ENCODE data around the gene RHEB.

RHEB gene

DNA sequence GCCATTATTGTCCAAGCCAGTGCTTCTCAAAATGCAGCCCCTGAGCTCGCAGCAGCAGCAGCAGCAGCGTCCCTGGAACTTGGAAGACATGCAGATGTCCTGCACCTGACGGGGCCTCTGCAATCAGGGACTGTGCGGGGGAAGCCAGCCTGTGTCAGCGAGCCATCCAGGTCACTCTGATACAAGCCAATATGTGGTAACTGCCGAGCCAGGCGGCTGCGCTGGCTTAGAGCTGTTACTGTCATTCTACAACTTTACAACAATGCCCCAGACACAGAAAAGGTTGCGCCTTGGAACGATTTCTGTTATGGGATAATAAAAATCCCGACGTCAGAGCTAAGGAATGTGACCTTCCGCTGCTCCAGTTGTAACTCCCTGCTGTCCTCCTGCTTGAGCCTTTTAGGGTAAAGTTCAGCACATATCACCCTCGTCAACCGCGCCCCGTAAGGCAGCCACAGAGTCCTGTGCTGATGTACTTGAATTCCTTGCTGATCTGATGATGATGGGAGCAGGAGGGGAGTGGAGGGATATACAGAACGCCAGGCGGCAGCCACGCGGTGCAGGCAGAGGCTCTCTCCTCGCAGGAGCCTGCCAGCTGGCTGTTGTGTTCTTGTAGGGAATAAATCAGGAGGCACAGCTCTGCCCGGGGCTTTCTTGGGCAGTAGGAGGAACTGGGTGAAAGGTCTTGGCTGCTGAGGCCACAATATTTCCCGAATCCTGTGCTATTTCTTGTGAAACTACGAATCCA lies 59.8 kb downstream of the RHEB start:
- Mint-ChIP-seq H3K4me3 (no peak overlapping the region), H3K9me3 (peaks cover 27% of the 10 kb centered on the region), H3K36me3 (ENCODE audit: low read depth) (peaks cover 23% of the 10 kb centered on the region), H3K27ac (no peak overlapping the region), H3K27me3 (no peaks in the 10 kb centered on the region), H3K4me1 (ENCODE audit: low read depth) (peaks cover 1% of the 10 kb centered on the region)
- no peak for DNase-seq

DNA sequence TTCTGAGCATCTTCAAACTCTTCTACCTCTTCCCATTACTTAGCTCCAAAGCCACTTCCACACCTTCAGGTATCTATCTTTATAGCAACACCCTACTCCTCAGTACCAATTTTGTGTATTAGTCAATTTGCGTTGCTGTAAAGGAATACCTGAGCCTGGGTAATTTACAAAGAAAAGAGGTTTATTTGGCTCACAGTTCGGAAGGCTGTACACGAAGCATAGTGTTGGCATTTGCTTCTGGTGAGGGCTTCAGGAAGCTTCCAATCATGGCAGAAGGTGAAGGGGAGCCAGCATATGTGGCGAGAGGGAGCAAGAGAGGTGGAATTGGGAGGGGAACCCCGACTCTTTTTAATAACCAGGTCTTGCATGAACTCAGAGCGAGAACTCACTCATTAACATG lies 62.2 kb downstream of the RHEB start:
- H3K4me3 Mint-ChIP-seq: no peak overlapping the region
- H3K27me3 Mint-ChIP-seq: no peaks in the 10 kb centered on the region
- H3K36me3 Mint-ChIP-seq (ENCODE audit: low read depth): peaks cover 2% of the 10 kb centered on the region
- H3K4me1 Mint-ChIP-seq (ENCODE audit: low read depth): peaks cover 1% of the 10 kb centered on the region
- no peak for DNase-seq
- peaks cover 11% of the 10 kb centered on the region for H3K9me3 Mint-ChIP-seq
- H3K27ac Mint-ChIP-seq: no peak overlapping the region

DNA sequence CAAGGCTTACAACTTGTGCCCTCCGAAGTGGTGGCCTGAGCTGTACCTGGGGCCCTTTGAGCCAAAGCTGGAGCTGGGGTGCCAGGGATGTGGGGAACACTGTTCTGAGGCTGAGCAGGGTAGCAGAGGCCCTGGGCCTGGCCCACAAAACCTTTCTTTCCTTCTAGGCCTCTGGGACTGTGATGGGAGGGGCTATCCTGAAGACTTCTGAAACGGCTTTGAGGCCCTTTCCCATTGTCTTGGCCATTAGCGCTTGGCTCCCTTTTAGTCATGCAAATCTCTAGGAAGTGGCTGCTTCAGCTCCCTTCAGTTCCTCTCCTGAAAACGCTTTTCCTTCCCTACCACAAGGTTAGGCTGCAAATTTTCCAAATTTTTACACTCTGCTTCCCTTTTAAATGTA lies 62.9 kb downstream of the RHEB start:
- Mint-ChIP-seq H3K27me3 (no peaks in the 10 kb centered on the region), H3K27ac (no peak overlapping the region), H3K4me1 (ENCODE audit: low read depth) (peaks cover 1% of the 10 kb centered on the region), H3K4me3 (no peak overlapping the region), H3K36me3 (ENCODE audit: low read depth) (no peaks in the 10 kb centered on the region), H3K9me3 (peaks cover 3% of the 10 kb centered on the region)
- DNase-seq: peak; percentile 17

DNA sequence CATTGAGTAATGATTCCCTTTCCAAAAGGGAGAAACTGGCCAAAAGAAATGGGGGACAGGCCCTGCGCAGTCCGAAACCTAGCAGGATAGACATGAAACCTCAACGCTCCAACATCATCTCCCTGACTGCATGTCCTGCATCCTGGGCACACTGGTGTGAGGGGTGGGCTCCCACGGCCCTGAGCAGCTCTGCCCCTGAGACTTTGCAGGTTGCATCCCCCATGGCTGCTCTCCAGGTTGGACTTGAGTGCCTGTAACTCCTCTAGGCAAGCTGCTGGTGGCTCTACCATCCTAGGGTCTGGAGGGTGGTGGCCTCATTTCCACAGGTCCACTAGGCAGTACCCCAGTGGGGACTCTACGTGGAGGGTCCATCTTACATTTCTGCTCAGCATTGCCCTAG lies 63.4 kb downstream of the RHEB start:
- H3K27ac Mint-ChIP-seq: no peak overlapping the region
- no peaks in the 10 kb centered on the region for H3K27me3 Mint-ChIP-seq
- no peaks in the 10 kb centered on the region for H3K36me3 Mint-ChIP-seq (ENCODE audit: low read depth)
- no peak for DNase-seq
- peaks cover 1% of the 10 kb centered on the region for H3K4me1 Mint-ChIP-seq (ENCODE audit: low read depth)
- peaks cover 2% of the 10 kb centered on the region for H3K9me3 Mint-ChIP-seq
- H3K4me3 Mint-ChIP-seq: no peak overlapping the region

DNA sequence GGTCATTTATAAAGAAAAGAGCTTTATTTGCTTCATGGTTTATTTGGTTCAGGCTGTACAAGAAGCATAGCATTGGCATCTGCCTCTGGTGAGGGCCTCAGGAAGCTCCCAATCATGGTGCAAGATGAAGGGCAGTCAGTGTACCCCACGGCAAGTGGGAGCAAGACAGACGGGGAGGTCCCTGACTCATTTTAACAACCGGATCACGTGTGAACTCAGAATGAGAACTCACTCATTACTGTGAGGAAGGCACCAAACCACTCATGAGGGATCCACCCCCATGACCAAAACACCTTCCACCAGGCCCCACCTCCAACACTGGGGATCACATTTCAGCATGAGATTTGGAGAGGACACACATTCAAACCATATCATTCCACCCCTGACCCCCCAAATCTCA lies 64.0 kb downstream of the RHEB start:
- no peaks in the 10 kb centered on the region for H3K36me3 Mint-ChIP-seq (ENCODE audit: low read depth)
- no peaks in the 10 kb centered on the region for H3K9me3 Mint-ChIP-seq
- no peak for DNase-seq
- no peaks in the 10 kb centered on the region for H3K27me3 Mint-ChIP-seq
- peaks cover 1% of the 10 kb centered on the region for H3K4me1 Mint-ChIP-seq (ENCODE audit: low read depth)
- H3K4me3 Mint-ChIP-seq: no peak overlapping the region
- no peak overlapping the region for H3K27ac Mint-ChIP-seq

DNA sequence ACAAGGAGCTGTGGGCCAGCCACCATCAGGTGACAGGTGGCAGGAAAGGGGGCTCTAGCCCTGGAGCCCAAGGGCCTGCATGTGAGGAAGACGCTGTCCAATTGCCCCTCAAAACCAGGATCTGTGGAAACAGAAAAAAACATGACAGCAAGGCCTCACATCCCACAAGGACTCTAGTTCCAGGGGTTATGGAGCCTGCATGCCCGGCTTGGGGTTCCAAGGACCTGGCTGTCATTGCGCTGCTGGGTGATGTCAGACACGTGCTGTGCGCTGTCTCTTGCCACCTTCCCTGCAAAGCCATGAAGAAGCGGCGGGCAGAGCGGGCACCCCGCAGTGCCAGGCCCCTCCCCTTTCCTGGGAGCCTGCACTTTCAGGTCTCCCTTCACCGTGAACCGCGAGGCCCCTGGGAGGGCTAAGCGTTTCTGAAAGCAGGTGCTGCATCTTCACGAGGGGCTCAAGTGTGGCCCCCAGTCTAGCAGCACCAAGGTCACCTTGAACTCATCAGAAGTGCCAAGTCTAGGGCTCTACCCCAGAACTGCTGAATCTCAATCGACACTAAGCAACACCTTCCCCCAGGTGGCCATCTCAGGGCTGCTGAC lies 64.7 kb downstream of the RHEB start:
- Mint-ChIP-seq H3K9me3 (no peaks in the 10 kb centered on the region), H3K36me3 (ENCODE audit: low read depth) (no peaks in the 10 kb centered on the region), H3K4me1 (ENCODE audit: low read depth) (peaks cover 1% of the 10 kb centered on the region), H3K27me3 (no peaks in the 10 kb centered on the region), H3K4me3 (no peak overlapping the region), H3K27ac (no peak overlapping the region)
- peak; percentile 22 for DNase-seq

DNA sequence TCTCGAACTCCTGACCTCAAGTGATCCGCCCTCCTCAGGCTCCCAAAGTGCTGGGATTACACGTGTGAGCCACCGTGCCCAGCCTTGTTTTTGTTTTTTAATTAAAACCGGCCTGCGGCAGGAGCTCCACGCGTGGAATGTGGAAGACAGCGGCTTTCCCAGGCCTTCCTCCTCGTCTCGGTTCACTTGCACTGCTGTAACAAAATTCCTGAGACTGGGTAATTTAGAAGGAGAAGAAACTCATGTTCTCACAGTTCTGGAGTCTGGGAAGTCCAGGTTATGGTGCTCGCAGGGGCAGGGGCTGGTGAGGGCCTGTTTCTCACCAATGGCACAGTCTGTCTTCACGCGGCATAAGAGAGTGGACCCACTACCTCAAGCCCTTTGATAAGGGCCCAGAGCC lies 65.4 kb downstream of the RHEB start:
- no peak for DNase-seq
- H3K27me3 Mint-ChIP-seq: no peaks in the 10 kb centered on the region
- no peaks in the 10 kb centered on the region for H3K9me3 Mint-ChIP-seq
- no peak overlapping the region for H3K27ac Mint-ChIP-seq
- H3K4me3 Mint-ChIP-seq: no peak overlapping the region
- H3K36me3 Mint-ChIP-seq (ENCODE audit: low read depth): no peaks in the 10 kb centered on the region
- H3K4me1 Mint-ChIP-seq (ENCODE audit: low read depth): peaks cover 4% of the 10 kb centered on the region

DNA sequence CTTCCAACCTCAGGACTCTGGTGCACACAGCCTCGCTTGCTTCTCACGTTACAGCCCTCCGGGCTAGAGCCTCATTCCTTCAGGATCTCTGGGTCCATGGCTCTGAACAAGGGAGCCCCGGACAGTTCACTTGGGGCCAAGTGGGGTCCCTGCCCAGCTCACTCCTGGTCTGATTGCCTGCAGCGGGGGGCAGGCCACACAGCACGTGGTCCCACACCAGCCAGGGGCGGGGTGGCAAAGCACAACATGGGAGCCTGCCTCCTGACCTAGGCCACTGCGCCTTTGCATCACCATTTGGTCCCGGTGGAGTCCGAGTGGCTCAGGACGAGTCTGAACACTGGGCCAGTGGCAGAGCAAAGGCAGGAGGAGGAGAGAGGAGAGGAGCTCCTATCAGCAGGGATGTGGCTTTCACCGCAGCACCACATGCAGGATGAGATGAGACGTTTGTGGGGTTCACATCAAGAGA lies 66.3 kb downstream of the RHEB start:
- no peaks in the 10 kb centered on the region for H3K36me3 Mint-ChIP-seq (ENCODE audit: low read depth)
- no peaks in the 10 kb centered on the region for H3K9me3 Mint-ChIP-seq
- H3K4me1 Mint-ChIP-seq (ENCODE audit: low read depth): peaks cover 4% of the 10 kb centered on the region
- peak; percentile 24 for DNase-seq
- H3K27ac Mint-ChIP-seq: no peak overlapping the region
- no peak overlapping the region for H3K4me3 Mint-ChIP-seq
- no peaks in the 10 kb centered on the region for H3K27me3 Mint-ChIP-seq

DNA sequence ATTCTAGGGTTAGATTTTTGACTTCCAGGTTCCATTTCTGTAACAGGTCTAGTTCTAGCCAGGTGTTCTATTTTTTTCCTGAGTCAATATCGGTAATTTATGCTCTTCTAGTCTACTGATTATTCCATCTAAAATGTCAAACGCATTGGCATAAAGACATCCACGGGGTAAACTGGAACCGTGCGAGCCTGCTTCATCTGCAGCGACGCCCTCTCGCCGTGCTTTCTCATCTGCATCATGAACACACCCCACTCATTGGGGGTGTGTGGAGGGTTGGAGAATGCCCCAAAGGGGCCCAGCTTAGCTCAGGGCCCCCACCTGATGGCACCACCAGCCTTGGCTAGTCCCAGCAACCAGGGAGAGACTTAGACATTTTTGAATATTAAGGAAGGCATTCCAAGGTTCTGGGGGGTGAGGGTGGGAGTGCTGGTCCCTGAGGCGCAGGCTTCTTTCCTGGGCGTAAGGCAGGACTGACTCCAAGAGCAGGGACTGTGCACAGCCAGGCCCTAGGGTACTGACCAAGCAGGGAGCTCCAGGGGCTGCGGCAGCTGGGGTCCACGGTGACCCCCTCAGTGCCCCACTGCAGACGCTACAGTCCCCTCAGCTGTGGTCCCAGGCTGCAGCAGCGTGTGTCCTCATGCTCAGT lies 66.9 kb downstream of the RHEB start:
- no peaks in the 10 kb centered on the region for H3K9me3 Mint-ChIP-seq
- no peaks in the 10 kb centered on the region for H3K27me3 Mint-ChIP-seq
- no peaks in the 10 kb centered on the region for H3K36me3 Mint-ChIP-seq (ENCODE audit: low read depth)
- no peak overlapping the region for H3K27ac Mint-ChIP-seq
- no peak overlapping the region for H3K4me3 Mint-ChIP-seq
- peaks cover 6% of the 10 kb centered on the region for H3K4me1 Mint-ChIP-seq (ENCODE audit: low read depth)
- no peak for DNase-seq

DNA sequence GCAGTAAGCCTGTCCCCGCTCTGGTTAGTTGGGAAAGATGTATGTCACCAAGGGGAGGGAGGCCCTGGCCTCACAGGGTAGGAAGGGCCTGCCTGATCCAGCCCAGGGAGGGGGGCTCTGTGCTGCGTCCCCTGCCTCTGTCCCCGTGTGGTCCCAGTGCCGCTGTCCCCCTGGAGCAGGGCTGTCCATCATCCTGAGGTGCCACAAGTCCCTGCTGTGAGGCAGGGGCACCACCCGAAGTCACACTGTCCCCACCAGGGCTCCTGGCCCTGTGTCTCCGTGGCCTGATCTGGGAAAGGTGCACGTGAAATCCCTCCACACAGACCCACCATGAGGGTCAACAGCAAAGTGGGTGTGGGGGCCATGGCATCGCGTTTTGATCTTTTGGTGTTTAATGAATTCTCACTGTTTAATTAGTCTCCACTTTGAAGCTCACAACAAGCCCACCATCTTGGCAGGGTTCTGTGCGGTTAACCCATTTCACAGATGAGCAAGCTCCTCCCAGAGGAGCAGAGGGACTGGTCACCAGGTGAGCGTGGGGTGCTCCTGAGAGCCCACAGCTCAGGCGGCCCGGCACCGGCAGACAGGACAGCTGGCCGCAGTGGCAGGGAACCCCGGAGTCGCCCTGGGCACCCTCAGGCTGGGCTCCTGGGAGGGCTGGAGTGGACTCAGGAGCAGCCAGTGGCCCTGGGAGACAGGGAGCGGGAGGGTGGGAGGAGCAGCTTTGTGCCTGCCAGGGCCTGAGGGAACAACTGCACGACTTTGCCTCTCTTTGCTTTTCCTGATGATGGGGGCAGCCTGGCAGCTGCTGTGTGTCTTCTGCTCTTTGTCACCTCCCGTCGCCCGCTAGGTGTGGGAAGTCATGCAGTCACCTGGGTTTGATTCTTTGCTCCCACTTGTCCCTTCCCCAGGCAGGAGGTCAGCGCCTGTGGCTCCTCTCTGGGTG lies 67.8 kb downstream of the RHEB start:
- Mint-ChIP-seq H3K27ac (no peak overlapping the region), H3K36me3 (ENCODE audit: low read depth) (no peaks in the 10 kb centered on the region), H3K9me3 (no peaks in the 10 kb centered on the region), H3K4me3 (no peak overlapping the region), H3K4me1 (ENCODE audit: low read depth) (peaks cover 5% of the 10 kb centered on the region), H3K27me3 (no peaks in the 10 kb centered on the region)
- DNase-seq: peak; percentile 24

DNA sequence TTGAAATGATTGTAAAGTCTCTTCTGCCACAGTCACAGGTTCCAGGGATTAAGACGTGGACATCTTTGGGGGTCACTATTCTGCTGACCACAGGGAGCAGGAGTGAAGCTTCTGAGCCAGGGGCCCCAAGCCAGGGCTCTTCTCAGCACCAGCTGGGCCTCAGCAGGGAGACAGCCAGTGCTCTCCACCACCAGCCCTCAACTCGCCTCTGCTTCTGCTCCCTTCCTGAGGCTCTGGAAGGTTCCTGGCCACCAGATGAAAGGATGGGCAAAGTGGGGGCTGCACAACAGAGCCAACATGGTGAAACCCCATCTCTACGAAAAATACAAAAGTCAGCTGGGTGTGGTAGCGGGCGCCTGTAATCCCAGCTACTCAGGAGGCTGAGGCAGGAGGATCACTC lies 68.5 kb downstream of the RHEB start:
- no peak overlapping the region for H3K4me3 Mint-ChIP-seq
- H3K27me3 Mint-ChIP-seq: no peaks in the 10 kb centered on the region
- H3K27ac Mint-ChIP-seq: no peak overlapping the region
- H3K4me1 Mint-ChIP-seq (ENCODE audit: low read depth): peaks cover 5% of the 10 kb centered on the region
- no peaks in the 10 kb centered on the region for H3K36me3 Mint-ChIP-seq (ENCODE audit: low read depth)
- DNase-seq: peak; percentile 8
- H3K9me3 Mint-ChIP-seq: no peaks in the 10 kb centered on the region

DNA sequence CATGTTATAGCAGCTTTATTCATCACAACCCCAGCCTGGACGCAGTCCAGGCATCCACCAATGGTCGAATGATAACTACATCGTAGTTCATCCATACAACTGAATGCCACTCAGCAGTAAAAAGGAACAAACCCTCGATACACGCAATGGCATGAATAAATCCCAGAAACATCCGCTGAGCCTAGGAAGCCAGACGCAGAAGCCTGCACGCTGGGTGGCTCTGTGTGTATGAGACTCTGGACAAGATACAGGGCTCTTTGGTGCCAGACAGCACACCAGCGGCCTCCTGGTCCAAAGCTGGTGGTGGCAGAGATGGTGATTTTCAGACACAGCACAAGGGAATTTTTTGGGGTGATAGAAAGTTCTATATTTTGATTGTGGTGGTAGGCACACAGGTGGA lies 69.7 kb downstream of the RHEB start:
- no peak overlapping the region for H3K4me3 Mint-ChIP-seq
- no peaks in the 10 kb centered on the region for H3K9me3 Mint-ChIP-seq
- H3K36me3 Mint-ChIP-seq (ENCODE audit: low read depth): no peaks in the 10 kb centered on the region
- H3K27ac Mint-ChIP-seq: no peak overlapping the region
- no peaks in the 10 kb centered on the region for H3K27me3 Mint-ChIP-seq
- H3K4me1 Mint-ChIP-seq (ENCODE audit: low read depth): peaks cover 8% of the 10 kb centered on the region
- peak; percentile 8 for DNase-seq

DNA sequence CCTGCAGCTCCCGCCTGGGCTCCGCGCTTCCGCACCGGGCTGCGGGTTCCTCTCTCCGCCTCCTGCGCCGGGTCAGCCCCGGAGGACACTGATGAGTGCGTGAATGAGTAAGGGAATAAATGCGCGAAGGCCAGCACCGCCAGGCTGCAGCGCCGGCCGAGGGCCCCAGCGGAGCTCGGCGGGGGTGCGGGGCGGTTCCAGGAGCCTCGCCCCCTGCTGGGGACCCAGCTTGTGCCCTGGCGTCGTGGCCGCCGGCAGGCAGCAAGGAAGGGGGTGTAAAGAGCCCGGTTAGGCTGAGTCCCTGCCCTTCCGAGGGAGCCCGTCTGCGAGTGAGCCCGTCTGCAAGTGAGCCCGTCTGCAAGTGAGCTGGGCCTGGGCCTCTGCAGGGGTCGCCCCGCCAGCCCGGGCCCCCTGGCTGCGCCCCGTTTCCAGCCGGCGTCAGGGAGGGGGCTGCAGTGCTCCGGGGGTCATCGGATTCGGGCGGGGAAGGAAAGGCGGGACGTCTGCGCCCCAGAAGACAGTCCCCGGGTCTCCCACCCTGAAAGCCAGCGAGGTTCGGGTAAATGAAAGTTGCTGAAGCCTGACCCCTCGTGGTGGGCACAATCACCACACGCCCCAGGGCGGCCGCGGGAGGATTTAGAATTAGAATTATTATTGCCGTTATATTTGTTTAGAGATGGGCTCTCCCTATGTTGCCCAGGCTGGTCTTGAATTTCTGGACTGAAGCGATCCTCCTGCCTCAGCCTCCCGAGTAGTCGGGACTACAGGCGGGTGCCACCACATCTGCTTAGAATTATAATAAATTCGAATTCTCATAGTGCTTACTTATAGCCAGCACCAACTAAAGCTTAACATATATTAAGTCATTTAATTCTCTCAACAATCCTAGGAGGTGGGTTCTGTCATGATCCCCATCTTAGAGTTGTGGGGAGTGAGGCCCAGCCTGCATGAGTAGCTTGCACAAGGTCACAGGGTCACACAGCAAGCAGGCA lies 71.1 kb downstream of the RHEB start:
- H3K4me3 Mint-ChIP-seq: peak overlapping the region; percentile 65
- H3K4me1 Mint-ChIP-seq (ENCODE audit: low read depth): peaks cover 16% of the 10 kb centered on the region
- H3K27ac Mint-ChIP-seq: no peak overlapping the region
- DNase-seq: peak; percentile 87
- no peaks in the 10 kb centered on the region for H3K36me3 Mint-ChIP-seq (ENCODE audit: low read depth)
- H3K27me3 Mint-ChIP-seq: no peaks in the 10 kb centered on the region
- H3K9me3 Mint-ChIP-seq: no peaks in the 10 kb centered on the region
